NCI-H748 treated with DMSO at 0.1 percent for 48 hours (cell line): Measurements from ENCODE around the gene ACSF3.
"Not testable (repeated sequence)": the region's sequence is repeated elsewhere in the genome, so short reads cannot be mapped to it uniquely, and the experiment has no call there.

Experiments used
- DNase-seq: peaks from one replicate; lab custom pipeline; 2025; lab: John Stamatoyannopoulos, UW

Gene ACSF3

DNA sequence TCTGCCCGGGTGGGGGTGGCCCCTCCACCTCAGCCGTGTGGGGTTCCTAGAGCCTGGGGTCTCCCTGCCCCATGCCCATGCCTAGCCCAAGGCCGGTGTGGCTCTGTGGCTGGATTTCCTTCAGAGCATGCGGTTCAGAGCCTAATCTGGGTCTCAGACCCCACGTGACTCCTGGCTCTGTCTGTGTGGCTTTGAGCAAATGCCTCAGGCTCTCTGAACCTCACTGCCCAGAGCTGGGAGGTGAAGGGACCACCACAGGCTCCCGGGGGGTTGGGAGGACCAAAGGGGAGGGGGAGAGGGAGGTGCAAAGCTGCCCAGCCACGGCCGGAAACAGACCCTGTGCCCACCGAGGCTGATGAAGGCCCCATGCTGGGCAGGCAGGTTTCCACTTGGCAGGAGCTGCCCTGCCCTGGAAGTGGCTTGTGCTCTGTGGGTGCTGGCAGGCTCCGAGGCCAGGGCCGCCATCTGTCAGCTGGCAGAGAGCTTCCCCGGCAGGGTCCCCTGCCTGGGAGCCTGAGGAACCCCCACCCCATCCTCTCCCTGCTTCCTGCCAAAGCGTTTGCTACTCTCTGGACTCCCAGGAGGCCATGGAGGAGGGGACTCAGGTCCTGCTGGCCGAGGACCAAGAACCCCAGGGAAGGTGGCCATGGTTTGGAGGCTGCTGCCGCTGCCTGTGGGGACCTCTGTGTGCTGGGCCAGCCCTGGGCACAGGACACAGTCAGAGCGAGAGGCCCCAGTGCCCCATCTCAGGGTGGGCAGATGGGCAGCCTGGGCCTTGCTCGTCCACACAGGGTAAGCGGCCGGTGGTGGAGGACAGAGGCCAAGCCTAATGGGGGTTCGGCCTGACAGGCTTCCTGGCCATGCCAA is 81.9 kb downstream of the ACSF3 start:
- no peak for DNase-seq

DNA sequence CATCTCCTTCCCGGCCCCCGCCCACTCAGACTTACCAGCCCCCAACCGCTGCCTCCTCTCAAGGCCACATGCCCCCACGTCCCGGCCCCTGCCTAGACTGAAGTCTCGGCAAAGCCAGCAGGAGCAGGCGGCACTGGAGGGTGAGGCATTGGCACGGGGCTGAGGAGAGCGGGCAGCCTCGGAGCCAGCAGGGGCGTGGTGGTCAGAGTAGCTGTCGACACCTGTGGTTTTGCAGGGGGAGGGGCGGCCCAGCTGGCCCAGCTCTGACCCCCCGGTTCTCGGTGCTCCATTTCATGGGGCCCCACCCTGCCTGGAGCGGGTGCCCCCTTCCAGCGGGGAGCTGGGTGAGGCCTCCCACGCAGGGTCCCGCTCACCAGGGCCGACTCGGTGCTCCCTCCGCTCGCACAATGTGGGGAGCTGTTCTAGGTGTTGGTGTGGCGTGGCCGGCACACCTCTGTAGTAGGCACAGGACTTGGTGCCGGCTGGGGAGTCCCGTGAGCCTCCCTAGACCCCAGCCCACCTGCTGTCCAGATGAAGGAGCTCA is 82.6 kb downstream of the ACSF3 start:
- no peak for DNase-seq

DNA sequence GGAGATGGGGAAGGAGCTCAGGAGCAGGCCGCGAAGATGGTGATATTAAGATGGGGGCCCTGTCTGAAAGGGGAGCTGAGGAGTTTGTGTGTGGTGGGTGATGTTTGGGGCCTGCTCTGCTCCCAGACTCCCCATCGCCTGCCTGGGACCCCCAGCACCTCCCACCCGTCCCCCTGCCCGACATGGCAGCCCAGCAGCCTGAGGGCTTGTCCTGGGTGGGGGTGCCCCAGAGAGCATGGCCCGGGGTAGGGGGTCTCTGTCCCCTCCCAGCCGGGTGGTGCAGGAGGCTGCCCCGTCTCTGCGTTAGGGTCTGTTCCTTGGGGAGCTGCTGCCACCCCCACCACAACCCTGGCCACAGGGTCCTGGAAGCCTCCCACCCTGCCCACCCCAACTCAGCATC is 83.1 kb downstream of the ACSF3 start:
- DNase-seq: no peak

DNA sequence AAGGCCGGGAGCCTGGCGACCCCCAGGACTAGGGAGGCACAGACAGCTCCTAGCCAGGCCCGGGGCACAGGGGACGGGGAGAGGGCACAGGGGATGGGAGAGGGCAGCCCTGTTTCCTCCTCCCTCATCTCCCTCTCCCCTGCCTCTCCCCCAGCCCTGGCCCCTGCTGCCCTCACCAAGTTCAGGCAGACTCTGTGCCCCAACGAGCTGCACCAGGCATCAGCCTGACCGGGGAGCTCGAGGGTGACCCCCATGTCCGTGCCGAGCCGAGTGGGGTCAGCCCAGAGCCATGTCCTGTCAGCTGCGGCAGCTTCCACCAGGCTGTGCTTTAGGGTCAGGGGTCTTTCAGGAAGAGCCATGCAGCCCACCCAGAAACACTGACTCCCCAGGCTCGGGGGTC is 83.8 kb downstream of the ACSF3 start:
- no peak for DNase-seq

DNA sequence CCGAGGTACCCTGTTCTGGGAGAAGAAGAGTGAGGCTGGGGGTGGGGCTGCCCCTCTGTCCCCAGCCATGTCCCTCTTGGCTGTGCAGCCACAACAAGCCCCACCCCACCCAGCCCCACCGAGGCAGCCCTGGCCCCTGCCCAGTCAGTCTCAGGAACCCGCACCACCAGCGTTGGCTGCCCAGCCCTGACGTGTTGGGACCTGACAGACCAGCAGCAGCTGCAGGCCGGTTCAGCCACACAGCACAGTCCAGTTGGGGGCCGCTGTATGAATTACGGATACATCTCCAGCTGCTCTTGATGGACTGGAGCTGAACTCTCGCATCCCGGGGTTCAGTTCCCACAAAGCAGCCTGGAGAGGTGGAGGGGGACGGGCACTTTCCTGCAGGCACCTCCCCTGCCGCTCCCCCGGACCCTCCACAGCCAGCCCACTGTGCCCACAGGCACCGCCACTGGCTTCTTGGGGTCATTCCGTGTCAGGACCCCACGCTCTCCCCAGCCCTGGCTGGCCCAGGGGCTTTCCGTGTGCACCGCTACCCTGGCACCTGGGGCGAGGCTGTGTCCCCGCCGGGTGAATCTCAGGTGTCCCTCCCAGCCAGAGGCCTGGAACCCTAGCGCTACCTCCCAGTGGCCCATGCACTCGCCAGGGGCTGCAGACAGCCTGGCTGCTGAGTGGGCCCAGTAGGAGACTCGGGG is 84.9 kb downstream of the ACSF3 start:
- no peak for DNase-seq

DNA sequence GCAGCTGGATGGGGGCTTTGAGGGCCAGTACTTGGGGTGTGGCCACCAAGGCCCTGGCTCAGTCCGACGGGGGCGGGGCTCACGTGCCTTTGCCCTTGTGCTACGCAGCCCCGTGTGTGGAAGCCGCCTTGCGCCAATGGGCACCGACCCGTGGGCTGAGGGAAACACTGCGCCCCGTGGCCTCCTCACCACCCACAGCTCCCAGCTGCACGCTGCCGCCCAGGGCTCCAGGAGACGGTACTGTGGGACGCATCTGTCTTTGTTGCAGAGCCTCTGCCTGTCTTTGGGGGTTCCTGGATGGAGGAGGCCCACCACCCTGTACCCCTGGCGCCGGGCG is 85.5 kb downstream of the ACSF3 start:
- no peak for DNase-seq

DNA sequence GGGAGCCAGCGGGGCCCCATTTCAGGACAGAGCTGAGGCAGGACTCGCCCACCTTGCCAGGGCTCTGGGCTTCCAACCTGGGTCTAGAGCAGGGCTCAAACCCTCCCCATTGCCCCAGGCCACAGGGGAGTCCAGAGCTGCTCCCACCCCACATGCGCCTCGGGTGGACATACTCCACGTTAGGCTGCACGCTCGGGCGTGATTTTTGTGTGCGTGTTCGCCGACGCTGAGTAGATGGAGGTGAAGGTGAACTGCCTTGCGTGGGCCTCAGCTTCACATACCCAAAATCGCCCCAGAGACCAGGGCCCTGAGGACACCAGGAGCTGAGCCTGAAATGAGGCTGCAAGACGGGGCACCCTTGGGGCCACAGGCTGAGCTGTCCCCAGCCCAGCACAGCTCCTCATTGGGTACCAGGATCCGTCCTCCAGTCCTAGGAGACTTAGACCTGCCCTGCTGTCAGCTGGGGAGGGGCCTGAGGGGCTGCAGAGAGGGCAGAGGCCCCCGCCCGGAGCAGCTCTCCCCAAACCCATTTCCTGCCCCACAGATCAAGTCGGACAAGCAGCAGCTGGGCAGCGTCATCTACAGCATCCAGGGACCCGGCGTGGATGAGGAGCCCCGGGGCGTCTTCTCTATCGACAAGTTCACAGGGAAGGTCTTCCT is 86.1 kb downstream of the ACSF3 start:
- no peak for DNase-seq

DNA sequence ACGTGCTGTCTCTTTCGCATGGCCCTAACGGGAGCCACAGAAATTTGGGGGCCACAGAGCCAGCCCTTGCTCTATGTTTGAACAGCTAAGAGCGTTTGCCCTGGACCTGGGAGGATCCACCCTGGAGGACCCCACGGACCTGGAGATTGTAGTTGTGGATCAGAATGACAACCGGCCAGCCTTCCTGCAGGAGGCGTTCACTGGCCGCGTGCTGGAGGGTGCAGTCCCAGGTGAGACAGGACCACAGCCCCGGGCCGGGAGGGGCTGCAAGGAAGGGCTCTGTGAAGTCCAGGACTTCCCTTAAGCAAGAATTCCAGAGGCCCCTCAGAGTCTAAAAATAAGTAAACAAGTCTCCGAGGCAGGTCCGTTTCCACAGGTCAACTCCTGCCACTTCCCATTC is 89.8 kb downstream of the ACSF3 start:
- DNase-seq: no peak

DNA sequence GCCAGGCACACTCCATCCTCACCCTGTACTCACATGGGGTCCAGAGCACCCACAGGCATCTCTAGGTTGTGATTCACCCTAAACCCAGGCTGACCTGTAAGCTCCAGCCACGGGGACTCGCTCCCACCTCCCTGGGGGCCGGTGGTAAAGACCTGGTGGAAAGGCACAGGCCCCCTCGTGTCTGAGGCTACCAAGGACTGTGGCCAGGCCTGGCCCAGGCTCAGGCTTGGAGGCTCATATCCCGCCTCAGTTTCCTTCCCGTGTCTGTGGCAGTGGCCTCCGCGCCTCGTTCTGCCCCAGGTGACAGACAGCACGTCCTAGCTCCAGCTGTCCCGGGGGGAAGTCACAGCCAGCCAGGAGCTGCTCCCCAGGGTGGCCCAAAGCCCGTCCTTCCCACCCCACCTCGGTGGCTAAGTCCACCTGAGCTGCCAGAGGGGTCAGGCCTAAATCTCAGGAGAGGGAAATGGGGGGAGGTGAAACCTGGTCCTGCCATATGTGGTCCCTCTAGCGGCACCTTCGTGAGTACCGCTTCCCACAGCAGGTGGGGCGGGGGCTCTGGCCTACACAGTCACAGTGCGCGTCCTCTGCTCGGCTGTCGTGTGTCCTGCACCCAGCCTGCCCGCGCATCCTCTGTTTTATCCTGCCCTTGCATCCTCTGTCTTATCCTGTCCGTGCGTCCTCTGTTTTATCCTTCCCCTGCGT is 90.5 kb downstream of the ACSF3 start:
- no peak for DNase-seq

DNA sequence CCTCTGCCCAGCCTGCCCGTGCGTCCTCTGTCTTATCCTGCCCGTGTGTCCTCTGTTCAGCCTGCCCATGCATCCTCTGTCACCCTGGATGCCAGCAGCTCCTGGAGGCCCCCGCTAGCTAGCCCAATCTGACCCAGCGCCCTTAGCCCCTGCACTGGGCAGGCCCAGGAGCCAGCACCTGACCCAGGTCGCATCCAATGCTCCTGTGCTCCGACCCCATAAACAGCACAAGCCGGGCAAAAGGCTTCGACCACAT is 91.0 kb downstream of the ACSF3 start:
- DNase-seq: no peak

DNA sequence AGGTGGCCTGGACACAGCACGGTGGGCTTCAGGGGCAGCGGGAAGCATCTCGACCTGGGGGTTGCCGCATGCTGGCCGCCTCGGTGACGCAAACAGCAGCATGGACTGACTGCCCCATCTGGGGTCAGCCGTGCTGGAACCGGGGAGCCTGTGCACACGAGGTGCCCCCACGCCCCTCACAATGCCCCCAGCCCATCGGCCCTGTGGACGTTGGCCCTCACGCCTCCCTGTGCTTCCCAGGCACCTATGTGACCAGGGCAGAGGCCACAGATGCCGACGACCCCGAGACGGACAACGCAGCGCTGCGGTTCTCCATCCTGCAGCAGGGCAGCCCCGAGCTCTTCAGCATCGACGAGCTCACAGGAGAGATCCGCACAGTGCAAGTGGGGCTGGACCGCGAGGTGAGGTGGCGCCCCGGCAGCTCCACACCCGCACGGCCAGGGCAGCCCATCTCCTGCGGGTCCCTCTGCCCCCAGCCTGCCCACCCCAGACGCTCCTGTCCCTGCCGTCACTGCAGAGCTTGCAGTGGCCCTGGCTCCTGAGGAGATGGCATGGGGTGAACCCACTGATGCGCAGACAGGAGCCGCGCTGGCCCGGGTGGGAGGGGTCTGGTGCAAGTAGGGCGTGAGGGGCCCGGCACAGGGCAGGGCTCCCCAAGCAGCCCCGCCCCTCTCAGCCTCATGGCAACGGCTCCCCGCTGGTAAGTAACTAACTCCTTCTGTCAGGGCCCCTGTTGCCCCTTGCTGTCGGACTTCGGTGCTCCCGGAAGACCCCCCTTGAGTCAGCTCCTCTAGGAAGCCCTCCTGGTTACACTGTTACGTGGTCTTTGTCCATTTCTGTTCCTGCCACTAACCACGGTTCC is 91.5 kb downstream of the ACSF3 start:
- no peak for DNase-seq

DNA sequence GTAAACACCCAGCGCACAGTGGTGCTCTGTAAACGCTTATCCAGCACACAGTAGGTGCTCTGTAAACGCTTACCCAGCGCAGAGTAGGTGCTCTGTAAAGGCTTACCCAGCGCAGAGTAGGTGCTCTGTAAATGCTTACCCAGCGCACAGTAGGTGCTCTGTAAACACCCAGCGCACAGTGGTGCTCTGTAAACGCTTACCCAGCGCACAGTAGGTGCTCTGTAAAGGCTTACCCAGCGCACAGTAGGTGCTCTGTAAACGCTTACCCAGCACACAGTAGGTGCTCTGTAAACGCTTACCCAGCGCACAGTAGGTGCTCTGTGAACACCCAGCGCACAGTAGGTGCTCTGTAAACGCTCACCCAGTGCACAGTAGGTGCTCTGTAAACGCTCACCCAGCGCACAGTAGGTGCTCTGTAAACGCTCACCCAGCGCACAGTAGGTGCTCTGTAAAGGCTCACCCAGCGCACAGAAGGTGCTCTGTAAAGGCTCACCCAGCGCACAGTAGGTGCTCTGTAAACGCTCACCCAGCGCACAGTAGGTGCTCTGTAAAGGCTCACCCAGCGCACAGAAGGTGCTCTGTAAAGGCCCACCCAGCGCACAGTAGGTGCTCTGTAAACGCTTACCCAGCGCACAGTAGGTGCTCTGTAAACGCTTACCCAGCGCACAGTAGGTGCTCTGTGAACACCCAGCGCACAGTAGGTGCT is 92.4 kb downstream of the ACSF3 start:
- DNase-seq: not testable (repeated sequence)

DNA sequence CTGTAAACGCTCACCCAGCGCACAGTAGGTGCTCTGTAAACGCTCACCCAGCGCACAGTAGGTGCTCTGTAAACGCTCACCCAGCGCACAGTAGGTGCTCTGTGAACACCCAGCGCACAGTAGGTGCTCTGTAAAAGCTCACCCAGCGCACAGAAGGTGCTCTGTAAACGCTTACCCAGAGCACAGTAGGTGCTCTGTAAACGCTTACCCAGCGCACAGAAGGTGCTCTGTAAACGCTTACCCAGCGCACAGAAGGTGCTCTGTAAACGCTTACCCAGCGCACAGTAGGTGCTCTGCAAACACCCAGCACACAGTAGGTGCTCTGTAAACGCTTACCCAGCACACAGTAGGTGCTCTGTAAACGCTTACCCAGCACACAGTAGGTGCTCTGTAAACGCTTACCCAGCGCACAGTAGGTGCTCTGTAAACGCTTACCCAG is 93.0 kb downstream of the ACSF3 start:
- not testable (repeated sequence) for DNase-seq

DNA sequence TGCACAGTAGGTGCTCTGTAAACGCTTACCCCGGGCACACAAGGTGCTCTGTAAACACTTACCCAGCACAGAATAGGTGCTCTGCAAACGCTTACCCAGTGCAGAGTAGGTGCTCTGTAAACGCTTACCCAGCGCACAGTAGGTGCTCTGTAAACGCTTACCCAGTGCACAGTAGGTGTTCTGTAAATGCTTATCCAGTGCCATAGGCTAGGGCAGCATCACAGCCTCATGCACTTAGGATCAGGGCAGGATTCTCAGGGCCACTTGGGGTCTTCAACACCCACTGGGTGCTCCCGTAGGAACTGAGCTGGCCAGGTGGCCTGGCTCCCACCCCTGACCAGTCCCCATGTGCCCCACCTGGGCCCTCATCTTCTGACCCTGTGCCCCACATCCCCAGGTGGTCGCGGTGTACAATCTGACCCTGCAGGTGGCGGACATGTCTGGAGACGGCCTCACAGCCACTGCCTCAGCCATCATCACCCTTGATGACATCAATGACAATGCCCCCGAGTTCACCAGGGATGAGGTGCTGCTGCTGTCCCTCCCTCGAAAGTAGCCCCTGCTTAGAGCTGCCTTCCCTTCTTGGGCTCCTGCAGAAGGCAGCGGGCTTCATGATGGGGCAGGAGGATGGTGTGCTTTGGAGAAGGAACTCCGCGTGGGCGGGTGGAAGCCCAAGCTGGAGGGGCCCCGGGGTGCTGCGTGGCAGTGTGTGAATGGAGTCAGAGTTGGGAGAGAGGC is 93.5 kb downstream of the ACSF3 start:
- no peak for DNase-seq

DNA sequence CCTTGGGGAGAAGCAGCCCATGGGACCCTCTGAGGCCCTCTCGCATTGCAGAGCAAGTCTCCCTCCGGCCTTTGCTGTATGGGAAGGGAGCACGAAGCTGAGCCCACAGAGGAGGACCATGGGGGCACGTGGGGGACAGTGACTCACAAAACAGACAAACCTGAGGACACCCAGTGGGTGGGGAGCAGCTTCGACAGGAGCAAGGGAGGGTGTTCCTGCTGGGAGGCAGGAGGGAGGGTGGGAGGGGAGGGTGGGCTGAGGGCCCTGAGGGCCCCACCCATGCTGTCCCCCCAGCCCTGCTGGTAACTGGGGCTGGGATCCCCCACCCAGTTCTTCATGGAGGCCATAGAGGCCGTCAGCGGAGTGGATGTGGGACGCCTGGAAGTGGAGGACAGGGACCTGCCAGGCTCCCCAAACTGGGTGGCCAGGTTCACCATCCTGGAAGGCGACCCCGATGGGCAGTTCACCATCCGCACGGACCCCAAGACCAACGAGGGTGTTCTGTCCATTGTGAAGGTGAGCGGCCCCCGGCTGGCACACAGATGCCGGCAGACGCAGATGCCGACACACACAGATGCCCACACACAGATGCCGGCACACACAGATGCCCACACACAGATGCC is 94.2 kb downstream of the ACSF3 start:
- no peak for DNase-seq

DNA sequence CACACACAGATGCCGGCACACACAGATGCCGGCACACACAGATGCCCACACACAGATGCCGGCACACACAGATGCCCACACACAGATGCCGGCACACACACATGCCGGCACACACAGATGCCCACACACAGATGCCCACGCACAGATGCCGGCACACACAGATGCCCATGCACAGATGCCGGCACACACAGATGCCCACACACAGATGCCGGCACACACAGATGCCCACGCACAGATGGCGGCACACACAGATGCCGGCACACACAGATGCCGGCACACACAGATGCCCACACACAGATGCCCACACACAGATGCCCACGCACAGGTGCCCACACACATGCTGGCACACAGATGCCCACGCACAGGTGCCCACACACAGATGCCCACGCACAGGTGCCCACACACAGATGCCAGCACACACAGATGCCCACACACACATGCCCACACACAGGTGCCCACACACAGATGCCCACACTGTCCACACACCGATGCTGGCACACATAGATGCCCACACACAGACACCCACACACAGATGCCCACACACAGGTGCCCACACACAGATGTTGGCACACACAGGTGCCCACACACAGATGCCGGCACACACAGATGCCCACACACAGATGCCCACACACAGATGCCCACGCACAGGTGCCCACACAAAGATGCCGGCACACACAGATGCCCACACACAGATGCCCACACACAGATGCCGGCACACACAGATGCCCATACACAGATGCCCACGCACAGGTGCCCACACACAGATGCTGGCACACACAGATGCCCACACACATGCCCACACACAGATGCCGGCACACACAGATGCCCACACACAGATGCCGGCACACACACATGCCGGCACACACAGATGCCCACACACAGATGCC is 95.1 kb downstream of the ACSF3 start:
- not testable (repeated sequence) for DNase-seq

DNA sequence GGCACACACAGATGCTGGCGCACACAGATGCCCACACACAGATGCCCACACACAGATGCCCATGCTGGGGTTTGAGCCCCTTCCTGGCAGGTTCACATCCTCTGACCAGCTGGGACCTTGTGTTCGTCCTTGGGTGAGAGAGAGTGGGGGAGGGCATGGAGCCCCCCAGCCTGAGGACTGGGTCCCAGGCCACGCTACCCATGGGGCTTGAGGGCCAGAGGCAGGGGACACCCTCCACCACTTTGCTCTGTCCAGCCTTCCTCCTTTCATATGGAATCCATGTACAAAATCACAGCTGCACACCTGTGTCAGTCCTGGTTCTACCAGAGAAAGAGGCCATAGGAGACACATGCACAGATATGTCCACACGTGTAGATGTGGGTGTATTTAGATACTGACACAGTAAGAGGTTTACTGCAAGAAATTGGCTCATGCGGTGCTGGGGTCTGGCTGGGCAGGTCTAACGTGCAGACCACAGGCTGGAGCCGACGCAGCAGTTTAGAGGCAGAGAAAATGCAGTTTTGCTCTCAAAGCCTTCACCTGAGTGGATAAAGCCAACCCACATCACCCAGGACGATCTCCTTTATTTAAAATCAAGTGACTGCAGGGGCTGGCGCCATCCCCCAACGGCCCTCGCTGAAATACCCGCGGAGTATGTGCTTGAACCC is 95.8 kb downstream of the ACSF3 start:
- no peak for DNase-seq
